GM18520 (cell line): Measurements from ENCODE around the gene FBXL20.

ENCODE experiments used
- ATAC-seq: cut with Tn5 transposase; IDR thresholded peaks from one replicate; pipeline ENCODE4 v1.9.1; 2021; ENCODE audit not compliant: unreplicated experiment

The FBXL20 gene

GRCh38 chr17:39208893-39209292 lies 192.5 kb downstream of the FBXL20 start:
- no peak for ATAC-seq

GRCh38 chr17:39208136-39208535 lies 193.3 kb downstream of the FBXL20 start:
- no peak for ATAC-seq

- ATAC-seq = no peak
Observed at GRCh38 chr17:39205112-39205526, 196.3 kb downstream of the FBXL20 start.

GRCh38 chr17:39204245-39204644 lies 197.2 kb downstream of the FBXL20 start:
- no peak for ATAC-seq
